Measurements from ENCODE around the gene S1PR3.

- TF ChIP-seq CTBP1 (IDR thresholded peaks at IDR 0.05; ENCODE audit: borderline replicate concordance) (no peak), BHLHE40 (IDR thresholded peaks at IDR 0.05; ENCODE audit: borderline replicate concordance) (no peak), LEF1 (IDR thresholded peaks at IDR 0.05; ENCODE audit: borderline replicate concordance) (no peak), PKNOX1 (IDR thresholded peaks at IDR 0.05) (no peak)
Measured at GRCh38 chr9:88997646-88998045, 6.4 kb downstream of the S1PR3 start.

All from HEK293T (cell line).